Nephron (organoid): ENCODE measurements around the gene SLC22A3.

Source experiments
- H3K27ac Mint-ChIP-seq, 3 experiments: 2 replicates each; pipeline ENCODE4 v1.8.0; 2020; ENCODE audit warnings: mixed read lengths in 3 of 3, mild to moderate bottlenecking in 2 of 3, moderate library complexity in 1 of 3
- H3K27me3 Mint-ChIP-seq: 2 replicates; pipeline ENCODE4 v1.8.0; 2021; ENCODE audit warnings: low read depth, mild to moderate bottlenecking, moderate library complexity, mixed read lengths
- H3K36me3 Mint-ChIP-seq: 2 replicates; pipeline ENCODE4 v1.8.0; 2020; ENCODE audit warnings: low read depth, mixed read lengths
- H3K4me1 Mint-ChIP-seq: 2 replicates; pipeline ENCODE4 v1.8.0; 2020; ENCODE audit warnings: mixed read lengths
- H3K4me3 Mint-ChIP-seq, 3 experiments: 2 replicates each; pipeline ENCODE4 v1.8.0; 2020; ENCODE audit warnings: mild to moderate bottlenecking in 3 of 3, mixed read lengths in 3 of 3, moderate library complexity in 2 of 3
- H3K9me3 Mint-ChIP-seq: 2 replicates; pipeline ENCODE4 v1.8.0; 2020; ENCODE audit warnings: mixed read lengths
- CTCF ChIP-seq, 3 experiments: fragments of 200-600 bp; sonication (generic); IDR thresholded peaks; one replicate each; pipeline ENCODE4 v1.5.0; 2021; ENCODE audit warnings: antibody characterized with exemption in 3 of 3; ENCODE audit not compliant: unreplicated experiment in 3 of 3

SLC22A3 gene

GRCh38 chr6:160358225-160359119 lies 10.3 kb downstream of the SLC22A3 start:
- H3K36me3 Mint-ChIP-seq = no peaks in the 10 kb centered on the region

GRCh38 chr6:160360955-160361354 lies 12.8 kb downstream of the SLC22A3 start:
- Mint-ChIP-seq H3K9me3 (no peaks in the 10 kb centered on the region), H3K27me3 (peaks cover 13% of the 10 kb centered on the region), H3K4me3 (no peak overlapping the region), H3K27ac (no peak overlapping the region), H3K4me1 (peaks cover 28% of the 10 kb centered on the region), H3K36me3 (no peaks in the 10 kb centered on the region)
- no peak for TF ChIP-seq CTCF (IDR thresholded peaks at IDR 0.05; ENCODE audit: unreplicated experiment in 3 of 3)

More at GRCh38 chr6:160358225-160359119, 10.3 kb downstream of the SLC22A3 start:
- Mint-ChIP-seq H3K27me3 (peaks cover 18% of the 10 kb centered on the region), H3K4me3 (no peak overlapping the region), H3K9me3 (no peaks in the 10 kb centered on the region), H3K4me1 (peaks cover 31% of the 10 kb centered on the region), H3K27ac (no peak overlapping the region)
- TF ChIP-seq CTCF (IDR thresholded peaks at IDR 0.05; ENCODE audit: unreplicated experiment in 3 of 3) = no peak

GRCh38 chr6:160362556-160362955 lies 14.4 kb downstream of the SLC22A3 start:
- no peak for TF ChIP-seq CTCF (IDR thresholded peaks at IDR 0.05; ENCODE audit: unreplicated experiment in 3 of 3)
- Mint-ChIP-seq H3K4me3 (no peak overlapping the region), H3K4me1 (peaks cover 13% of the 10 kb centered on the region), H3K27me3 (peaks cover 7% of the 10 kb centered on the region), H3K27ac (no peak overlapping the region), H3K9me3 (no peaks in the 10 kb centered on the region), H3K36me3 (no peaks in the 10 kb centered on the region)

- H3K36me3 Mint-ChIP-seq = no peaks in the 10 kb centered on the region
- peaks cover 7% of the 10 kb centered on the region for H3K27me3 Mint-ChIP-seq
- TF ChIP-seq CTCF (IDR thresholded peaks at IDR 0.05; ENCODE audit: unreplicated experiment in 3 of 3) = no peak
- no peak overlapping the region for H3K4me3 Mint-ChIP-seq
- H3K27ac Mint-ChIP-seq = no peak overlapping the region
- no peaks in the 10 kb centered on the region for H3K9me3 Mint-ChIP-seq
- H3K4me1 Mint-ChIP-seq = peaks cover 5% of the 10 kb centered on the region
These were observed 15.1 kb downstream of the SLC22A3 start for GRCh38 chr6:160363016-160363996.

GRCh38 chr6:160365117-160365516 lies 16.9 kb downstream of the SLC22A3 start:
- Mint-ChIP-seq H3K36me3 (no peaks in the 10 kb centered on the region), H3K4me1 (peaks cover 9% of the 10 kb centered on the region), H3K27me3 (peaks cover 7% of the 10 kb centered on the region), H3K9me3 (no peaks in the 10 kb centered on the region), H3K4me3 (no peak overlapping the region), H3K27ac (no peak overlapping the region)
- no peak for TF ChIP-seq CTCF (IDR thresholded peaks at IDR 0.05; ENCODE audit: unreplicated experiment in 3 of 3)
